Endometrial microvascular endothelial cells (primary cell): Measurements from ENCODE around the gene DNAH8. TPM values are rescaled to one million over a fixed set of nuclear protein-coding genes. Genes with fewer than 3 reads are reported as not detected.
"Not testable (repeated sequence)": the region's sequence is repeated elsewhere in the genome, so short reads cannot be mapped to it uniquely, and the experiment has no call there.

Source experiments
- in situ Hi-C: cut with HindIII; loops from 2 replicates; pipeline ENCODE4 v1.10.0; 2017; ENCODE audit warnings: low sequenced_read_pairs, low pct_unique_long_range_greater_than_20kb; ENCODE audit errors: inconsistent ontology term
- total RNA-seq: library from RNA; depleted of rRNA; stranded (reverse); fragments of >200 nt; gene quantifications from one replicate; pipeline ENCODE4 v1.2.3, GENCODE V29; 2015; ENCODE audit errors: inconsistent ontology term

DNAH8 gene
- total RNA-seq, 1 donor from 2014 or later = 0.09 TPM

DNA sequence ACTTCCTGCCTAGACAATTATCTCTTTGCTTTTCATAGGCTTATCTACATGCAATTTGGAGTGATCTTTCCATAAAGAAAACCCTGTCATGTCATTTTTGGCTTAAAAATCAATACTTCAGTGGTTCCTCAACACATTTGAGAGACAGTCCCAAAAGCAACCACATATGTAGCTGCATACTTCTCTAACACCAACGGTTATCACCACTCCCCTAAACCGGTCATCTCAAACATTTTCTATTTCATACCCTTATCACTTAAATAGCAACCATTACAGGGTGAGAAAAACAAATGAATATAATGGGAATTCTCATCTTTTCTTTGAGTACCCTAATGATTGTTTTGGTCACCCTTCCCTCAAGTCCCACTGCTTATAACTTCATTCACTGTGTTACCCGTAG lies 17.3 kb upstream of the DNAH8 start:
- in situ Hi-C loops = no loop called here

- in situ Hi-C loops = not testable (repeated sequence)
These were observed 15.4 kb upstream of the DNAH8 start for GRCh38 chr6:38699702-38700101.

GRCh38 chr6:38701551-38701950 lies 13.6 kb upstream of the DNAH8 start:
- in situ Hi-C loops = no loop called here

DNA sequence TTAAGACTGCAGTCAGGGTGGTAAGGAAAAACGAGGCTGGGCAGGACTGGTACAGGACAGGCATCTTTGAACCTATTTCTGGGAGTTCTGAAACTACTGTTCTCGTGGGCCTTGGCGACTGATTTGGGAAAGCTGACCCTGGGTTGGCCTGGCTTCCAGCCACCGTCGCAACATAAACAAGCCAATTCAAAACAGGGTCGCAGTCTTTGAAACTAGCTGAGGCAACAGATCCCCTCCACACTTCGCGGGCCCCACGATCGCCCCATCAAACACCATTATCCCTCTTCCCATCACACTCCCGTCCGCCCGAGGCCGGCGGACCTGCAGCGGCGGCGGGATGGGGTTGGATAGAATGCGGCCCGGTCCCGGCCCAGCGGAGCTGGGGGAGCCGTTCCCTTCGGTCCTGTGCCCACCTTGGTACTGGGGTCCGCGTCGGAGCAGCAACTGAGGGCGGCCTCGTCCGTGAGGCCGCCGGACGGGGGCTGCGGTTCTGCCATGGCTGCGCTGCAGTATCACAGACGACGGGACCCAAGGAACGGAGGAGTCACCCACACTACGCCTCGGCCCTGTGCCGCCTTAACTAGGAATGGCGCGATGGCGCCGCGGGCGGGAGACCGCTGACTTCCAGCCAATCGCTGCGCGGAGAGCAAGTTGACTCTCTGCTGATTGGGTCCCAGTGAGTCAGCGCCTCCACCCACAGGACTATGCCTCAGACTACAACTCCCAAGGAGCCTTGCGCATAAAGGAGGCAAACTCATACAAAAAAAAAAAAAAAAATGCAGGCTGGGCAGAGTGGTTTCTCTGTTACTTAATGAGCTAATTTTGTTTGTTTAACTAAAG lies 12.3 kb upstream of the DNAH8 start, which contains the start of gene GLO1:
TSS of gene GLO1 (minus strand) at position 588 of the 840 bp plus-strand sequence. CDS start at position 497, 91 bp downstream.
- in situ Hi-C loops = no loop called here

DNA sequence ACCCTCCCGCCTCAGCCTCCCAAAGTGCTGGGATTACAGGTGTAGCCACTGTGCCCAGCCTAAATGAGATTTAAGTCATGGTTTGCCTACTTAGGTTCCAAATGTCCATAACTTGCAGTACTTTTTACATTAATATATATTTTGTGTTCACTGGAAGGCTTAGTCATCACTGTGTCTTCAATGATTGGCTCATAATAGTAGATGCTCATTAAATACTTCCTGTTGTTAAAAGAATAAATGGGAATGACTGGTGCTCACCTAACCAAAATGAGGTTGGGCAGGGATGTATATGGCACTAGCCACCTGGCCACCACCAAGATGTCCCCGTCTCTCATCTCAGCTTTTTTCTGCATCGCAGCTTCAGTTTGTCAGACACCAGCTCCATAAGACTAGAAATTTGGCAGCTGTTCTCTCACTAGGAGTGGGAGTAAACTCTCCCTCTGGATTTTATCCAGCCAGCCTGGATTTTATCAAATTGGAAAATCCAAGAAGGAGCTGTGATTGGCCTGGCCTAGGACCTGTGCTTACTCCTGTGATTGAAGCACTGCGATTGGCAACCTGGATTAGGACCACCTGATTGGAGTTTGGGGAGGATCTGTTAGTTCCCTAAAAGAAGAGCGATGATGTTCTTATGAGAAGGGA lies 11.0 kb upstream of the DNAH8 start:
- in situ Hi-C loops = no loop called here

GRCh38 chr6:38705924-38706323 lies 9.2 kb upstream of the DNAH8 start:
- in situ Hi-C loops = no loop called here

DNA sequence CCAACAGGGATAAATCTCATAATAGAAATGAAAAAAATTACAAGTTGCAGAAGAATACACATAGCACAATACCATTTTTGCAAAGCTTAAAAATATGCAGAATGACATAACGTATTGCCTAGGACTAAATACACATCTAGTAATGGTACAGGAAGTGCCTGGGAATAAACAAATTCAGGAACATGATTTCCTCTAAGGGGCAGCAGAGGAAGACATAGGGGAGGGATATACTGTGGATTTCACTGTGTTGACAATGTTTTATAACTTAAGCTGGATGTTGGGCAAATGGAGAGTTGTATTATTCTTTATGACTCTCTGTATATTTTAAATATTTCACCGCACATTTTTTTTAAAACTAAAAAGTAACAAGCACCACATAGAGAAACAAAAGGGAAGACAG lies 6.6 kb upstream of the DNAH8 start:
- in situ Hi-C loops = no loop called here

- in situ Hi-C loops = no loop called here
These were observed 1.3 kb upstream of the DNAH8 start for GRCh38 chr6:38713812-38714211.

DNA sequence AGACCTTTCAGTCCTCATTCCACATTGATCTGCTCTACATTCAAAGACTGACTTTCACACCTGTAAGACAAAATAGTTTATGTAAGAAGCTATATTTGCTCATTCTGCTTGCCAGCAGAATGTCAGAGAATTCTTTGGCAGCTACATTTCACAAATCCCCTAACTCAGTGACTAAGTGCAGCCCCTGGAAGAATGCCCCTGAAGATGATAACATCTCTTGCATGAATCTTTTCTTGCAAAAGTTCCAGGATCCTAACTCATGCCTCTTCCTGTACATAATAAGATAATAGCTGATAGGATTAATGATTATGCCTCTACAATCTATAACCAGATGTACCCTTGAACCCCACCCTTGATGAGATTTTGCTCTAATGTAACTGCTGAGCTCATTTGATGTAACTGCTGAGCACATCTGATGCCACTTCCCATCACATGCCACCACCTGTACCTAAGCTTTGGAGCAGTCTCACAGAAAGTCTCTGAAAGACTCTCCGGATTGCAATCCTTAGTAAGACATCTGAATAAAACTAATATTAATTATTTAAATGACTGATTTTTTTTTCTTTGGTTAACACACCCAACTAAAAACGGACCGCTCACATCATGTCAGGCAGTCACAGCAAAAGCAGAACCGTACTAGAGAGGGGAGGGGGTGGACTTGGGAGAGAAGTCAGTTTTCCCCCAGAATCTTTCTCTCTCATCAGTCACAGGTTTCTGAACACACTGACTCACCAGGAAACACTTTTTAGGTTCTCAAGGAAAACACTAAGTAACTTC lies 684 bp upstream of the DNAH8 start:
- in situ Hi-C loops = no loop called here

- in situ Hi-C loops = no loop called here
These were observed 1.7 kb downstream of the DNAH8 start for GRCh38 chr6:38716825-38717224.

DNA sequence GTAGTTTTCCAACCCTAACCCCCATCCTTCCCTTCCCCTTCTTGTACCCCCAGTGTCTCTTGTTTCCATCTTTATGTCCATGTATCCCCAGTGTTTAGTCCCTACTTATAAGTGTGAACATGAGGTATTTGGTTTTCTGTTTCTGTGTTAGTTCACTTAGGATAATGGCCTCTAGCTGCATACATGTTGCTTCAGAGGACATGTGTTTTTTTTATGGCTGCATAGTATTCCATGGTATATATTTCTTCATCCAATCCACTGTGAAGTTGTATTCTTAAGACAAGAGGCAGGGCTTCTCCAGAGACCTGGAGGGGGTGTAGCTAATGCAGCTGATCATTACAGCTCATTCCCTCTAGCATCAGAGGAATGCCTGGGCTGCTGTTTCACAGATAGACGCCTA lies 4.2 kb downstream of the DNAH8 start:
- in situ Hi-C loops = no loop called here

DNA sequence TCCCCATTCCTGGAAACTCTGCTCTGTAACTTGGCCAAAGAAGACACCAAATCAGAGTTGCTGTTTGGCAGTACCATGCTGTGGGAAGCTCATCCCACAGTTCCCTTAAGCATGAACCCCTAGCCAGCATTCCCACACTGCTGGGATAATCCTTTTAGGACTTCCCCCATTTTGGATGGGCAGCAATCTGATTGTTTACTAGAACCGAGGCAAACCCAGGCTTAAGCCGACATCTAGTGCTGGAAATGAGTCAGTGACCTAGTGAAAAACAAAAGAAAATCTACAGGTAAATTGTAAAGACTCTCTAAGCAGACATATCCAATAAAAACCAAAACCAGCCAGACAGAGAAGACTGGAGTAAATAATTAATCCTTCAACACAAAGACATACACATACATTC lies 5.2 kb downstream of the DNAH8 start:
- in situ Hi-C loops = no loop called here

DNA sequence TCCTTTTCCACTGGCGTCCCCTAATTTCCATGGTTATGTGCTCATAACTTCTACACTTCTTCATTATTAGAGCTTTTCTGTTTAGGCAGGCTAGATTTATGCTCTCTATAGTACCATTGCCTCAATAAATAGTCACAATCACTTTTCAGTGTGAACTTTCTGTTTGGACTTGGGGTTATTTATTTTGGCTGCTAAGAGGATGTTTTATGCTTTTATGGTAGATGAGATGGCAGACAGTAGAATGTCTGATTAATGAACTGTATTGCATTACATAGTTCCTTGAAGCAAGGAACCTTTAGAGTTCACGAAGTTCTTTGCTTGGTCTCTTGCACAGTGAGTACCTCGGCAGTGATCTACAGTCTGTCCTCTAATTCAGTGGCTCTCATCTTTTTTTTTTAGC lies 6.9 kb downstream of the DNAH8 start:
- in situ Hi-C loops = no loop called here

GRCh38 chr6:38722727-38723334 lies 7.7 kb downstream of the DNAH8 start:
- in situ Hi-C loops = no loop called here

GRCh38 chr6:38723783-38724182 lies 8.7 kb downstream of the DNAH8 start:
- in situ Hi-C loops = no loop called here

- in situ Hi-C loops = no loop called here
These were observed 9.2 kb downstream of the DNAH8 start for GRCh38 chr6:38724343-38724742.

DNA sequence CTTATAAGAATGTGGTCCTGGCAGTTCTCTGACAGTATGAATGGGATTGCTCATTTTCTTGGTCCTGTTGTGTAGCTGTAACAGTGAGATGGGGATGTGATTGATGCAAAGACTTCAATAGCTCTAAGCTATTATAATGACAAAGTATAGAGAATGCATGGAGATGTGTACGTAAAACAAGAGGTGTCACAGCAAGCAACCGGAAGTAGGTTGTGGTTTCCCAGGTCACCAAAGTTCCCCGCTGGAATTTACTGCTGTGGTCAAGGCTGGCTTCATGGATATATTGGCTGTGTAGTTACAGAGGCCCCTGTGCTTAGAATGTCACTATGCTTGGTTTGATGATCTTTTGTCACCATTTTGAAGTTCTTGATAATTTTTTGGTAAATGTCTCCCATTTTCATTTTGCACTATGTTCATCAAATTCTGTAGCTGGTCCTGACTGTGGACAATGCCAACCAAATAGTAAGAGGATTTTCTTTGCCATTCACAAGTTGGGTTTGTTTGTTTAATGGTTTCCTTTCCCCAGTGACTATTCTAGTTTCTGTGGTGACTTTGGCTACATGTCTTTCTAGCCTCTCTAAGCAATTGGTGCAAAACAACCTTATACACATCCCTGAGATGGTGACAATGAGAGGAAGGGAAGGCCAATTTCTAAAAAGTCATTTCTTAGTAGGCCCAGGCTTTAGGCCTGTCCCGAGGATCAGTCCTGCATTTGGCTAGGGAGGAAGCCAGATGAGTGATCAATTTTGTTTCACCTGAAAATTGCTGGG lies 10.5 kb downstream of the DNAH8 start:
- in situ Hi-C loops = no loop called here

GRCh38 chr6:38728203-38728602 lies 13.1 kb downstream of the DNAH8 start:
- in situ Hi-C loops = no loop called here
